NCI-H345 treated with DMSO at 0.1 percent for 48 hours (cell line): ENCODE results near the gene RPL27A.
"Not testable (repeated sequence)": the region's sequence is repeated elsewhere in the genome, so short reads cannot be mapped to it uniquely, and the experiment has no call there.

Experiments
- DNase-seq: peaks from one replicate; lab custom pipeline; 2025; ENCODE audit not compliant: unreplicated experiment; lab: John Stamatoyannopoulos, UW

Gene RPL27A

DNA sequence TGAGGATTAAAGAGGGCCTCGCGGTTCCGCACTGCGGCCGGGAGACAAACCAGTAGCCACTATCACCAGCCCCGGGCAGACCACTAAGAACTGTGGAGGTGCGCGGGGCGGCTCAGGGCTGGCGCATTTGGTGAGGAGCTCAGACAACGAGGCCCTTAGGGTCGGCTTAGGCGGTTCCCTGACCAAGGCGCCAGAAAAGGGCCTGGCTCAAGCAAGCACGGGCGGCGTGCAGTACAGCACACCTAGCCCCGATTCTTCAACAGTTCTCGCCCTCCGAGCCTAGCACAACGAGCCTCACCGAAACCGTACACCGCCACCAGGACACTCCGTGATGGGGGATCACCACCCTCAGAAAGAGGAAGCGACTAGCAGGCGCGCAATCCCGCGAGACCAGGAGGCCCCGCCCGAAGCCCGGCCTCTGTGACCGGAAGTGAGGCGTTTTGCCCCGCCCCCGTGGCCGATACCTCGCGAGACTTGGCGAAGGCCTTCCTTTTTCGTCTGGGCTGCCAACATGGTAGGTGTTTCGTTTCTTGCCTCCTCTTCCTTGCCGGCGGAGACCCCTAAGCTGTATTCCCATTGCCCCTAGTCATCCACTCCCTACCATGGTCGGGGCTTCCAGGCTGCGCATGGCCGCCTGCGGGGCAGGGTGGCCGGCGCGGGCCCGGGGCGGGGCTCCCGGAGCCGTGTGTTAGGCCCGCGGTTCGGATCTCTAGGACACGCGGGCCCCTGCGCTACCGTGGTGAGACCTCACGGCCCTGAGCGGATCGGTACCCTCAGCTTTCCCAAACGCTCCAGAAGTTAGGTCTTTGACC lies at the start of gene RPL27A, which contains the start of gene TRIM66:
RPL27A (plus strand) TSS at position 490 of the 812 bp plus-strand sequence; CDS start at position 512, 22 bp downstream.
TRIM66 (minus strand) TSS at position 363 of the 812 bp plus-strand sequence. CDS start 10,391 bp downstream, outside the sequence.
- DNase-seq: peak; percentile 93

DNA sequence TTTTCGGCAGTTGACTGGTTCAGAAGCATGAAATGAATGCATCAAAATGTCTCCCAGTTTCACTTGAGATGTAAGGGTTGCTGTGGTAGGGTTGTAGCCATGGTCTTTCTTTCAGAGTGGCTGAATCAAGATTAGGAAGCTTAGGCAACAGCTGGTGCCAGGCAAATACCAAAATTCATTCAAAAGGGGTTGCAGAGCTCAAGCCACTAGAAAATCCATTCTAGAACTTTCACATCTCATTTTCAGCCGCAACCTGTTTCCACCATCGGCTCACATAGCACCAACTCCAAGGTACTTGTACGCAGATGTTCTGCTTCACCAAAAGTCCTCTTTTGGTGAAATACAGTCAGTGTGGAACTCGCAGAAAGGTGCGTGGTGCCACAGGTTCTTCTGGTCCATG lies 48.1 kb upstream of the RPL27A start:
- DNase-seq: no peak

DNA sequence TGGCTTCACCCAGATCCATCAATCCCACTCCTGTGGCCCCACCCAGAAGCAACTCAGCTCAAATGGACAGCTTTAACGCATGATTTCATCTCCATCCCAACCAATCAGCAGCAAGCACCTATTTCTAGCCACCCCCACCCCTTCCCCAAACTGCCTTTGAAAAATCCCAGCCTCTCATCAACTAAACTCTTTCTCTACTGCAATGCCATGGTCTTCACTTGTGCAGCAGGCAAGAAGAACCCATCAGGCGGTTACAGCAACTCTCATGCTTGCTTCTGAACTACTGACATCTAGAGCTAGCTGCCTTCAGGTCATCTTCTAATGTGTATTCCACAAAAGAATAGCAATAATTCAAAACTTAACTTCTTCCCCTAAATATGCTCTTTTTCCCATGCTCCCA lies 46.5 kb upstream of the RPL27A start:
- DNase-seq: no peak

DNA sequence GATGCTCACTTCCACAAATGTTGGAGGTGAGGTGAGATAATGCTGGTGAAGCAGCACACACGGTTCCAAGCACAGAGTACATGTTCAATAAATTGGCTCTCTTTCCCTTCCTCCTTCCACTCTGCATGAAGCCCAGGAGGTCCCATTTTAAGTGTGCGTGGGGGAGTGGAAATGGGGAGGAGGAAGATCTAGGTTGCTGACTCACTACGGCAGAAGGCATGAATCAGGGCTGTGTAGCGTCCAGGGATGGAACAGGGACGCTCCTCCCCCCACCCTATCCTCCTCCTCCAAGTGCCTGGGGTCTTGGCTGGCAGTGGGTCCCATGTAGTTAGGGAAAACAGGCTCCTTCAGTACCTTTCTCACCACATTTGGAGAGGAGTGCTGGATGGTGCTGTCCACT lies 44.3 kb upstream of the RPL27A start:
- DNase-seq: no peak

DNA sequence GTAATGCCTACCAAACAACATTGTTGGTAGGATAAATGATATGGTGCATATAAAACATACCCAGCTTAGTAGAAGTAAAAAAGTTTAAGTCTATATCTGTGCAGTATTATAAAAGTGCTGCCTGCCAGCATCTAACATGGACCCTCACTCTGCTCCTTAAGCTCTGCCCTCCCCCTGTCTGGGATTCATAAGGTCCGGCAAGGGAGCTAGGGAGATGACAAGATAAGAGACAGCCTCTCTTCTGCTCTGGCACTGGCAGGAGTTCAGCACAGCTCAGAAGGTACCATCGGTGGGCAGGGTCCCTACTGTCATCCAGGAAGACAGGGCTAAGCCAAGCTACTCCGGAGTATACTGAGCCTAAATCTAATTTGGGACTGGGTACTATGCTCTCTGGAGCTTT lies 42.9 kb upstream of the RPL27A start:
- DNase-seq: no peak

DNA sequence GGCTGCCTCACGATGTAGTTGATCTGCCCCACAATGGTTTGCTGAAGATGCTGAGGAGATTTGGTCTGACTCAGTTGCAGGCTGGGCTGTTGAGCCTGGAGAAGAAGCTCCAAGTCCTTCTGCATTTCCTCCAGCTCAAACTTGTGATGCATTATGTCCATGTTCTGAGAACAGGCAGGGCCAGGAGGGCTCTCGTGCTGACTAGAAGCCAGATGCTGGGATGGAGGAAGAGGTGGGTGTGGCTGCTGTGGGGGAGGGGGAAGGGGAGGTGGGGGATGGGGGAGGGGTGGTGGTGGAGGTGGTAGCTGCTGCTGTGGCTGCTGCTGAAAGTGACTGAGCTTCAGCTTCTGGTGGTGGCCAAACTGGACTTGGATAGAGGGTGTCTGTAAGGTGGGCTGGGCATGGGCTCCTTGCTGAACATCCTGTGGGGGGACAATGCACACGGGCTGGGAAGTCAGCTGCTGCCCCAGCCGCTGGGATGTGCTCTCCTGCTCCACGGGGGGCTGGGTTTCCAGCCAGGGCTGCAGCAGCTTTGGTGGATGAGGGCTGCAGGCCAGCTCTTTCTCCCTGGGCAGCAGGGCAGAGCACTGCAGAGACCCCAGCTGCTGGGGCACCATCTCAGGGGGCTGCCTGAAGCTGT lies 42.2 kb upstream of the RPL27A start:
- no peak for DNase-seq

DNA sequence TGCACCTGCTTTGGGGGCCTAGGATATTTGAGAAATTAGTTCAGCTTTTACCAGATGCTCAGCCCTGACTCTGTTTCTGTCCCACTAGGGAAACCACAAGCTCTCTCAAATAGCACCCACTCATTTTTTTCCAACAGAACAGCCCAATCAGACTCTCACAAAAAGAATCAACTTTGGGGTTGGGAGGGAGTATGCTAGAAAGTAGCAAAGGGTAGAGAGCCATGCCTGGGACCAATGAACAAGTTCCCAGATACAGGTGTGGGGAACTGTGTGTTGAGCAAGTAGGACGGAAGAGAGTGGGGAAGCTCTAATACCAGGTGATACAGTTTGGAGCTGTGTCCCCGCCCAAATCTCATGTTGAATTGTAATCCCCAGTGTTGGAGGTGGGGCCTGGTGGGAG lies 41.3 kb upstream of the RPL27A start:
- no peak for DNase-seq

DNA sequence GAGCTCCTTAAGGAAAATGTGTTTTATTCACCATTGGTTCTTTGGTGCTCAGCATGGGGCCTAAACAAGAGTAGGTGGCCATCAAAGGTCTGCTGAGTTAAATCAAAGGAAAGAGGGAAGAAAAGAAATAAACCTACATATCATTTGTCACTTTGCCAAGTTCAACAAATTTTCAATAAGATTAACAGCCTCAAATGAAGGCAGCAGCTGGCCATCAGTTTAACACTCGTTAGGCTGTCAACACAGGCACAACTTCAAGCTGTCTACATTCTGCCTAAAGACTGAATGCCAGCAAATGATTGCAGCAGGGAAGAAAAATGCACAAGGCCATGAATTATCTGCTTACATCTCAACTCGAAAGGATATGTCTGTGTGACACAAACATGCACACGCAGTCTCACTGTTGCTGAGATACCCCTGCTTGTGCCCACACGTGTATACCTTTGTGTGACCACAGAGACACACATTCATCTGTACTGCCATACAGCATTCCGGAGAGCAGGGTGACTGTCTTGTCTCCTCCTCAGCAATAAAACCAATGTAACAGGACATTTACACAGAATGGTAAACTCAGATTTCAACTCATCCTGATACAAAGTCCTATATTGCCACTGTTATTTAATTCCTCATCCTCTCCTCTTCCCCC lies 40.3 kb upstream of the RPL27A start:
- DNase-seq: no peak

DNA sequence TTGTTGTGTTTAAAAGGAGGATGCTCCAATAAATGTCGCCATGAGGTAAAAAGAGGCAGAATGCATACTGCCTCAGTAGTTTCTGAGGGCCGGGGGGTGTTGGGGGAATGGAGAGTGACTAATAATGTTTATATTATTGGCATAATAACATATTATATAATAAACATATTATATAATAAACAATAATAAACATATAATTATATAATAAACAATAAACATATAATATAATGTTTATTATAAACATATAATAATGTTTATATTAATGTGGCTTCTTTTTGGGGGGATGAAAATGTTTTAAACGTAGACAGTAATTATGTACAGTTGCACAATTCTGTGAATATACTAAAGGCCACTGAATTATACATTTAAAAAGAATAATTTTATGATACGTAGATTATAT lies 35.7 kb upstream of the RPL27A start:
- no peak for DNase-seq

DNA sequence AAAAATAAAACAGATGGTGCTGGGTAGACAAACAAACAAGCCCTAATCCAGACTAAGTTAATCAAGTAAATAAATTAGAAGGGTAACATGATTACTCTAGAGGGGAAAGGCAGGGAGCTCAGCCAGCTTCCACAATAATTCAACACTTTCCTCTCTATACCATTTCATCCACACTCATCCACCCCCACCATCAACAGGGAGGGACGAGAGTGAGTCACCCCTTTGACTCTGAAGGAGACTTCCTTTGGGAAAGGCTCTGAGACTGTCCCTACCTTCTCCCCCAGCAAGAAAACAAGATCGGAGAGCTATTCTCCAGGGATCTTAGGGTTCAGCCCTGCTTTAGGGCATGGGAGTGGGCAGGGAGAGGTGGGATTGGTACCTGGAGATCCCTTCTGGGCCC lies 33.2 kb upstream of the RPL27A start:
- DNase-seq: no peak

DNA sequence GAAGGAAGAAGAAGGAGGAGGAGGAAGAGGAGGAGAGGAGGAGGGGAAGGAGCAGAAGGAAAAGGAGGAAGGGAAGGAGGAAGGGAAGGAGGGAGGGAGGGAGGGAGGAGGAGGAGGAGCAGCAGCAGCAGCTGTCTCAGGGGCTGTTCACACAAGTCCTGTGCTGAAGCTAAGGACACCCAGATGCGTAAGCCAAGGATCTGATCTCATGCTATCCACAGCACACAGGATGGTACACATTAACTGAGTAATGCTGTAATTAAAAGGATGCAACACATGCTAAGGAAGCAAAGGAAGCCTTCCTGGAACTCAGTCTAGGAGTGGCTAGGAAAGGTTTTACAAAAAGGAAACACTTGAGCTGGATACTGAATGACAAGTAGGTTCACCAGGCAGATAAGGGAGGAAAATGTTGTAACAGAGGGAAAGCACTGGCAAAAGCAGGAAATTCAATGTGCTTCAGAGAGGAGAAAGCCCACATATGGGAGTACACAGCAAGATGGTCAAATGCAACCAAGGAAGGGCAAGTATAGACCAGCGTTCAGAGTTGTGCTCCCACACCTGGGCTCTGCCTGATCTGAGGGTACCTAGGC lies 32.1 kb upstream of the RPL27A start:
- no peak for DNase-seq

DNA sequence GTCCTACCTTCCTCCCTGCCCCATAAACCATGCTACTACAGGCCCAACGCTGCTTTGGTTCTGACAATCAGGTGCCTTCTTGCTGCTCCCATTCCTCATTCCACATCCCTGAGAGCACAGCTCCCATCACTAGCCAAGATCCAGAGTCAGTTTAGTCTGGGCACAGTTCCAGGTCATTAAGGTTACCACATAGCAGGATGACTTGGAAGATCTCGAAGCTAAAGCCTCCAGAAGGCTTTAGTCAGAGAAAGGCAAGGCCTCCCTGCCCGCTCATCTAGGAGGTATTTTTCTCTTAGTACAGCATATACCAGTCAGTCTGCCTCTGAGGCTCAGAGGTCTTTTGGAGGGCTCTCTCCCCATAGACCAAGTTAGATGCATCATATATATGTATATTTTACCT lies 30.5 kb upstream of the RPL27A start:
- DNase-seq: no peak

DNA sequence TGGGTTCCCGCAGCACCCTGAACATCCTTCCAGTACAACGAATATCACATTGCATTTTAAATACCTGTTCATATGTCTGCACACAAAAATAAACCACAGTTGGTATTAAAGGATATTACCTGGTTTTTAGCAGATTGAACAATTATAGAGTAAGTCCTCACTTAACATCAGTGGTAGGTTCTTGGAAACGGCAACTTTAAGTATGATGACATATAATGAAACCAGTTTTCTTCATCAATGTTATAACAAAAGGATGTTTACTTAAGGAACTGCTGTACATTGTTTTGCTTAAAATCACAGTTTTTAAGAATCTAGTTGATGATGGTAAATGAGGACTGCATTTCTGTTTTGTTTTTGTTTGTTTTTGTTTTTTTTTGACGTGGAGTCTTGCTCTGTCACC lies 28.1 kb upstream of the RPL27A start:
- DNase-seq: no peak

DNA sequence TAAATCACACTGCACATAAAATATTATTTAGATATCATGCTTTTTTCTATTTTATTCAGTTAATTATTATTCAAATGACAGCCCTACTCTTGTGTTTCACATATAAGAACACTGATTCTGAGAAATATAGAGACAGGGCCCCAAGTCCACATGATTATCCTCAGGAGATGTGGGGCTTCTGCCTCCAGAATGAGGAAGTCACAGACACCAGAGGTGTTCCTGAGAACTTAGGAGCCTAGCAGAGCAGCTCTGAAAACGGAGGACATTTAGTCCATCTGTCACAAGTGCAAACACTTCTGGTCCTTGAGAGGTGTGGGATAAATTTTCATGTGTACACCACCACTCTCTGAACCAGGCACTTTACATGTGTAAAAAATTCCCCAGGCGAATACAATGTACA lies 26.3 kb upstream of the RPL27A start:
- DNase-seq: no peak

DNA sequence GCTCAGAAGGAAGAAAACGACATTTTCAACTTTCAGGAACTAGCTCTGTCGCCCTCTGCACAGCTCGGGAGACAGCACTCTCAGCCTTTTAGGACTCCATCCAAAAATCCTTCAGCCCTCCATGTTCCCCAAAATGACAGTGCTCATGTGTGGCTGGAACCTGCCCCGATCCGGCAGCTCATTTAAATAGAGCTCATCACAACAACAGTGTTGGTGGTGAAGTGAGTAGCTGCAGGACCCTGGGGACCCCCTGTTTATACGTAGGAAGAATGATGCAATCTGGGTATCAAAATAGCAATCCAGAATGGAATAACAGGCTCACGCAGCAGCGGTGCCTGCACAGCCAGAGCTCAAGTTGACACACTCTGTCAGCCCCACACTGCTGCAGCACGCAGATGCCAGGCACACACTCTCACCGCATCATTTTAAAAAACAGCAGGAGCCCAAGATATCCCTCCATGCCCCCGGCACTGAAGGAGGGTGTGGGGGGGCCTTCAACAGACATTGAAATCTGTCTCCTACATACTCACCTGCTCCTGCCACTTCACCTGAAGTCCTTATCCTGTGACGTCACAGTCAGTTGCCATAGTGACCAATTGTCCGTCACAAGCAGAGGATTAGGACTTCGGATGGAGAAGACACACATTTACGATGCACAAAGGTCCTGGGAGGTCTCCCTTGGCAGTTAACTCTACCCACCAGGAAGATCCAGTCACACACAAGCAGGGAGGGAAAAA lies 24.1 kb upstream of the RPL27A start:
- peak; percentile 32 for DNase-seq

DNA sequence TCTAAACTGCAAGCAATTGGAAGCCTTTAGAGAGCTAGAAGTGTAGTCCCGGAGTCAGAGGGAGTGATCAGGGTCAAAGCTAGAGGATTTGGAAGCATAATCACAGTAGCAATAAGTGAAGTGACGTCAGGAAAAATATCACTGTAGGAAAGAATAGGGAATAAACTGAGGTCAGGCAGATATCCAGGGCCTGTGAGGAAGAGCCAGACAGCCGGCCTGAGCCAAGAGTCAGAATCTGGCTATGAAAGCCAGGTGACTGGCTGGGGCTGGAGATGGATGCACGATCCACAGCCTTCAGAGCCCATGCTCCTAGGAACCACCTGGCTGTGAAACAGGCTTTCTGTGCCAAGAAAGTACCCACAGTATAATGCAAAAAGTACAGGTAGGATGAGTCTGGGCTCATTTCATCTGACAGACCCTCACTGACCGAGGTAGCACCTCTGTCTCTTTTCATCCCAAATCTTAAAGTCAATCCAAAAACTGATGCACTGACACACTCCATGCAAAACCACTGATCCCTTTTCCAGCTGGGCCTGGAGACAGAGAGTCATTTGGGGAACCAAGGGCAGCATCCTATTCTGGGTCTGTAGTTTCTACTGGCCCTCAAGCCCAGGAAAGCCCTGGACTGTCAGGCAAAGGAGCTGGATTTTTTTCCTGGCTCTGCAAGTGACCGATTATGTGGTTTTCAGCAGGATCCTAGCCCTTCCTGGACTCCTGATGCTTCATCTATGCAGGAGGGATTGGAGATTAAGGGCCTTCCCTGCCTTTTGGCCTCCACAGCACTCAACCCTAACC lies 21.4 kb upstream of the RPL27A start:
- no peak for DNase-seq

DNA sequence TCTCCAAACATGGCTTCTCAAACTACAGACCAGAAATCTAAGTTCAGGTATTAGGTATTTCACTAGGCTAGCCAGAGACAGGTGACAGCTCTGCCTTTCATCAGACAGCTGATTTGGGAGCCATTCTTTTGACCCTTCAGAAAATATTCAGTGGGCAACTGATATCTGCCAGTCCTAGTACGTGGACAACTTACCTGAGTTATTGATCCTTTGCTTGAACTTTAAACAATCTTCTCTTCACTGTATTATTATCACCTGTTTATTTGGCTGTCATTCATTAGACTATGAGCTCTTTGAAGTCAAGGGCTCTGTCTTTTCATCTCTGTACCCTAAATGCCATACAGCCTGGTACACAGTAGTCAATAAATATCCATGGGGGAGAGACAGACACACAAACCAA lies 17.4 kb upstream of the RPL27A start:
- no peak for DNase-seq

DNA sequence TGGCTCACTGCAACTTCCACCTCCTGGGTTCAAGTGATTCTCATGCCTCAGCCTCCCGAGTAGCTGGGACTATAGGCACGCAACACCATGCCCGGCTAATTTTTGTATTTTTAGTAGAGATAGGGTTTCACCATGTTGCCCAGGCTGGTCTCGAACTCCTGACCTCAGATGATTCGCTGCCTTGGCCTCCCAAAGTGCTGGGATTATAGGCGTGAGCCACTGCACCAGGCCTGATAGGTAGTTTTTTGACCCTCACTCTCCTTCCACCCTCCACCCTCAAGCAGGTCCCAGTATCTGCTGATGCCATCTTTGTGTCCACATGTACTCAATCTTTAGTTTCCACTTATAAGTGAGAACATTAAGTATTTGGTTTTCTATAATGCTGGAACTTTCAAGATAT lies 12.5 kb upstream of the RPL27A start:
- DNase-seq: not testable (repeated sequence)

DNA sequence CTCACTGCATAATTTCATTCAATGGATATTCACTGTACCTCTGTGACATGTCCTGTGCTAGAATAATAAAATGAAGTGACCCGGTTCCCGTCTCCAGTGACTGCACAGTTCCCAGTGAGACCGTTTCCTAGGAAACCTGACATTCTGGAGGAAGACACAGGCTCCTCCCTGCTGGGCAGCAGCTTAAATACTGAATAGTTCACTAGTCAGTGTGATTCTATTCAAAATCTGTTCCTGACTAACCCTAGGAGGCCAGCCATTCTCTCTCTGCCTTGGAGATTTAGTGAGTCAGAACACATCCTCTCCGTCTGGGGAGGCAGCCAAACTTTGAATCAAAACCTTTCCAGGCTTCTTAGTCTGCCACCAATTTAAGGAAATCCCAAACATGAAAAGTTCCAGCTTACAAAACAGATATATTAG lies 11.4 kb upstream of the RPL27A start:
- peak; percentile 13 for DNase-seq

DNA sequence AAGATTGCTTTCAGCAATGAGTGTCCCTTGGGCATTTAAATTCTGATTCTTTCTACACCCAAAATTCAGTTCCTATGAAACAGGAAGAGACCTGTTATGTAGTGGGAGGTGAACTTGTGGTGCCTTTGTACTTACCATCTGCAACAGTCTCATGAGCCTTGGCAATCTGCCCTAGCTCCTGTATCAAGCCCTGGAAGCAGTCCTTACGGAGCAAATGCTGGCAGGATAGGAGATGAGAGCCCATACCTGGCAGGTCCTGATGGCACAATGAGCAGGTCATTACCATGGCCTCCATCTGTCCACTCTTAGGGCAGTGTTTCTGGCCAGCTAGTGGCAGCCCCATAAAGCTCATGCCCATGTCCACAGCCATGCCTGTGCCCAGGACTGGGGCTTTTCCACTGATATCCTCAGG lies 10.9 kb upstream of the RPL27A start:
- DNase-seq: peak; percentile 18
